Calu3 (cell line): ENCODE results near the gene GALNT14. TPM values are rescaled to one million over a fixed set of nuclear protein-coding genes. Genes with fewer than 3 reads are reported as not detected.
"Not testable (repeated sequence)": the region's sequence is repeated elsewhere in the genome, so short reads cannot be mapped to it uniquely, and the experiment has no call there.

Experiments used
- Bru-seq: library from RNA; stranded (reverse); fragments of 400-500 nt; gene quantifications from one replicate; lab custom pipeline; 2021; lab: Mats Ljungman, UMichigan
- BruChase-seq, 2 experiments: library from RNA; stranded (reverse); fragments of 400-500 nt; gene quantifications; one replicate each; lab custom pipeline; 2021; lab: Mats Ljungman, UMichigan
- BruUV-seq: library from RNA; stranded (reverse); fragments of 400-500 nt; replicated peaks from 2 replicates; lab custom pipeline; 2021; lab: Mats Ljungman, UMichigan
- CTCF ChIA-PET: fragments of 300-600 bp; sonication (Branson Sonifier 250); formaldehyde crosslinking; loops from one replicate; lab custom pipeline; 2022; ENCODE audit warnings: antibody characterized with exemption; lab: Charles Lee
- DNase-seq: peaks from one replicate; pipeline ENCODE4 v3.0.0; 2022
- H3K27ac Mint-ChIP-seq: one replicate; pipeline ENCODE4 v1.8.0; 2022; ENCODE audit warnings: mixed read lengths; ENCODE audit not compliant: unreplicated experiment
- H3K27me3 Mint-ChIP-seq: one replicate; pipeline ENCODE4 v1.8.0; 2022; ENCODE audit warnings: mixed read lengths; ENCODE audit not compliant: unreplicated experiment
- H3K36me3 Mint-ChIP-seq: one replicate; pipeline ENCODE4 v1.8.0; 2022; ENCODE audit warnings: mild to moderate bottlenecking, moderate library complexity, mixed read lengths; ENCODE audit not compliant: insufficient read depth, unreplicated experiment
- H3K4me1 Mint-ChIP-seq: one replicate; pipeline ENCODE4 v1.8.0; 2022; ENCODE audit warnings: mild to moderate bottlenecking, low read depth, mixed read lengths; ENCODE audit not compliant: unreplicated experiment
- H3K4me3 Mint-ChIP-seq: one replicate; pipeline ENCODE4 v1.8.0; 2022; ENCODE audit warnings: mild to moderate bottlenecking, low read depth, moderate library complexity, mixed read lengths; ENCODE audit not compliant: unreplicated experiment
- H3K9me3 Mint-ChIP-seq: one replicate; pipeline ENCODE4 v1.8.0; 2022; ENCODE audit warnings: low read depth, mixed read lengths; ENCODE audit not compliant: unreplicated experiment
- CTCF ChIP-seq: fragments of 200-600 bp; IDR thresholded peaks from one replicate; pipeline ENCODE4 v1.8.0; 2022; ENCODE audit warnings: antibody characterized with exemption; ENCODE audit not compliant: unreplicated experiment
- intact Hi-C: fragments of 100-400 bp; cut with micrococcal nuclease; formaldehyde crosslinking; loops from one replicate; pipeline ENCODE4 v1.10.0; 2022; ENCODE audit not compliant: unreplicated experiment
- long read RNA-seq: library from polyadenylated mRNA; stranded (forward); transcript quantifications from one replicate; pipeline ENCODE4 v2.0.0, GENCODE V29; 2022
- total RNA-seq: library from RNA; stranded (reverse); gene quantifications from 2 replicates; pipeline ENCODE4 v1.2.3, GENCODE V29; 2022

GALNT14 gene
- total RNA-seq (50.3 and 61.9 TPM in 2 replicates), Bru-seq, nascent RNA (percentile 81 among the genes with signal in this experiment), BruChase-seq, experiment 1, labeled RNA remaining after a 6-hour chase (percentile 66 among the genes with signal in this experiment), BruChase-seq, experiment 2, labeled RNA remaining after a 2-hour chase (percentile 70 among the genes with signal in this experiment)
- long read RNA-seq, transcript GALNT14-202 (15 exons, 2,733 nt): major isoform, 65 of 97 reads
- long read RNA-seq, partial matches to known transcripts: 3 of 97 reads
- long read RNA-seq, other reads (novel, unspliced or antisense): 29 of 97 reads

DNA sequence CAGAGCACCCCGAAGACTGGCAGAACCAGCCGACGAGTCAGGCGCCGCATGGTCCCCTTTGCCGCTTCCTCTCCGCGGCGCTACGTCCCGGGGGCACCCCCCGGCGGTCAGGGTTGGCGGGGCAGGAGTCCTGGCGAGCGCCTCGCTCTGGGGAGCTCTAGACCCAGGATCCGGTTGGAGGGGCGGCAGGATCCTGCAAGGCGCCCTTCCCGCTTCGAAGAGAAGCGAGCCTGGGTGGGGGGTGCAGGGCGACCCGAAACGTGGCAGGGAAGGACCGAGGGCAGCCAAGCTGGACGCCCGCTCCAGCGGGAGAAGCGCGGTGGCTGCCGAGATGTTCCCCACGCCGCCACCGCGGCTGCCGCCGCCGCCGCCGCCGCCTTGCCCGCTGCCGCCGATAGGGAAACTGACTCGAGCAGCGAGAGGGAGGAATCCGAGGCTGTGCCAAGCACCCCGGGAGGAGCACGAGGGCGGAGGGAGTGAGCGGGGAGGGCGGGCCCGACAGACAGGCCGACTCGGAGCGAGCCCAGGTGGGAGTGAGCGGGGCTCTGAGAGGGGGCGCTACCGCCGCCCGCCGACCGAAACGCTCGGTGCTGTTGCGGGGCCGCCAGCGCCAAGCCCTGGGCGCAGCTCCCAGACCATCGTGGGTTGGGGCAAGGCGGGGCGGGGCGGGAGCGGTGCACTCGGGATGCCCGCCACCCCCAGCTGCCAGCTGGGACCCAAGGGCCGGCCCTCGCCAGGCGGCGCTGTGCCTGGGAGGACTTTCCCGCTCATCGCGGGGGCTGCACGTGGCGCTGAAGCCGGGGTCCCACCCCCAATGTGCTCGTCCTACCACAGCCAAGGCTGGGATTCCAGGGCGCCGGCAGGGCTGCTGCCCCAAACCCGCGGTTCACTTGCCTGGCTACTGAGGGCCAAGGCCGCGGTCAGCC, at the start of gene GALNT14:
GALNT14 (minus strand) TSS at position 404 of the 926 bp plus-strand sequence; CDS start at position 50, 354 bp downstream.
- DNase-seq: peak; percentile 93
- peak; percentile 78 for TF ChIP-seq CTCF
- Mint-ChIP-seq H3K36me3 (peaks cover 21% of the 10 kb centered on the region), H3K4me1 (peaks cover 39% of the 10 kb centered on the region), H3K27me3 (peaks cover 26% of the 10 kb centered on the region), H3K4me3 (peak within 1 kb of the TSS; percentile 97), H3K27ac (peak within 1 kb of the TSS; percentile 64), H3K9me3 (no peaks in the 10 kb centered on the region)
- BruUV-seq: no TSS peak
- CTCF ChIA-PET: interaction anchor here (0.7 to 3.1 kb wide), 17 partner anchors 8 to 427 kb away, joined by 3 to 25 read pairs (median 4); partner anchors contain the start of gene EHD3
- intact Hi-C loops: loop anchor here (2.0 to 10.0 kb wide), 3 partner anchors 133 to 195 kb away; no protein-coding TSS in a partner anchor

- no peaks in the 10 kb centered on the region for H3K9me3 Mint-ChIP-seq
- peaks cover 76% of the 10 kb centered on the region for H3K27me3 Mint-ChIP-seq
- no peak for TF ChIP-seq CTCF
- no peak overlapping the region for H3K27ac Mint-ChIP-seq
- CTCF ChIA-PET: no interaction called here
- H3K4me3 Mint-ChIP-seq: no peak overlapping the region
- H3K4me1 Mint-ChIP-seq: no peaks in the 10 kb centered on the region
- intact Hi-C loops: no loop called here
- H3K36me3 Mint-ChIP-seq: no peaks in the 10 kb centered on the region
- no peak for DNase-seq
- BruUV-seq: no TSS peak
Measured at GRCh38 chr2:31187166-31187565, 48.9 kb upstream of the GALNT14 start.

DNA sequence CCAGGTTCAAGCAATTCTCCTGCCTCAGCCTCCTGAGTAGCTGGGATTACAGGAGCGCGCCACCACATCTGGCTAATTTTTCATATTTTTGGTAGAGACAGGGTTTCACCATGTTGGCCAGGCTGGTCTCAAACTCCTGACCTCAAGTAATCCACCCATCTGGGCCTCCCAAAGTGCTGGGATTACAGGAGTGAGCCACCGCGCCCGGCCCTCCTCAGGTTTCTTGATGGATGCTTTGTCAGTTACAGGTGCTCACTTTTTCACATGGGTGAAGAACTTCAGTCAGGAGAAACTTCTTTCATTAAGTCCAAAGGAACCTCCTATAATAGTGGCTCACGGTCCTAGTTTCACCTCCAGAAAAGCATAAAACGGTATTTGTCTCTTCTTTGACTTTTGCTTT, 45.7 kb upstream of the GALNT14 start:
- H3K27ac Mint-ChIP-seq, H3K4me1 Mint-ChIP-seq, H3K9me3 Mint-ChIP-seq, BruUV-seq, intact Hi-C loops, H3K36me3 Mint-ChIP-seq, H3K4me3 Mint-ChIP-seq, DNase-seq: not testable (repeated sequence)
- peaks cover 80% of the 10 kb centered on the region for H3K27me3 Mint-ChIP-seq
- CTCF ChIA-PET: interaction anchor here (0.6 kb wide), 1 partner anchor 220 kb away, joined by 6 read pairs; no protein-coding TSS in a partner anchor

- BruUV-seq: no TSS peak
- no peak overlapping the region for H3K4me3 Mint-ChIP-seq
- intact Hi-C loops: no loop called here
- no peak for DNase-seq
- H3K9me3 Mint-ChIP-seq: peaks cover 3% of the 10 kb centered on the region
- no peak overlapping the region for H3K27ac Mint-ChIP-seq
- H3K4me1 Mint-ChIP-seq: no peaks in the 10 kb centered on the region
- peaks cover 71% of the 10 kb centered on the region for H3K27me3 Mint-ChIP-seq
- H3K36me3 Mint-ChIP-seq: no peaks in the 10 kb centered on the region
- CTCF ChIA-PET: no interaction called here
- TF ChIP-seq CTCF: no peak
Measured at GRCh38 chr2:31176742-31177141, 38.5 kb upstream of the GALNT14 start.
